ENCODE data around the gene TSEN54.
A peak's percentile ranks its signal among the peaks of the same experiment; 100 is the strongest.

The TSEN54 gene

GRCh38 chr17:75526555-75527270, 10.4 kb downstream of the TSEN54 start:
- Histone ChIP-seq H3K4me1 (ENCODE audit: insufficient read depth, insufficient read length) (peaks cover 15% of the 10 kb centered on the region), H3K9me3 (ENCODE audit: insufficient read depth, low read length) (no peaks in the 10 kb centered on the region), H3K27me3 (ENCODE audit: insufficient read depth, insufficient read length) (peaks cover 11% of the 10 kb centered on the region), H3K9ac (ENCODE audit: insufficient read length, low read depth) (peak overlapping the region; percentile 86), H3K36me3 (ENCODE audit: insufficient read depth, insufficient read length, low read length) (peaks cover 26% of the 10 kb centered on the region), H3K4me3 (ENCODE audit: insufficient read length, low read depth) (peak overlapping the region; percentile 65)
- DNase-seq (ENCODE audit: low read depth, low spot score), result no peak
- no peak for TF ChIP-seq ZNF274 (IDR thresholded peaks at IDR 0.05; ENCODE audit: low read depth, low read length)
- TF ChIP-seq YY1 (IDR thresholded peaks at IDR 0.05; ENCODE audit: insufficient read depth, insufficient read length), result no peak
- TF ChIP-seq SUZ12 (IDR thresholded peaks at IDR 0.05; ENCODE audit: extremely low read depth, insufficient read depth, insufficient read length), result no peak

DNA sequence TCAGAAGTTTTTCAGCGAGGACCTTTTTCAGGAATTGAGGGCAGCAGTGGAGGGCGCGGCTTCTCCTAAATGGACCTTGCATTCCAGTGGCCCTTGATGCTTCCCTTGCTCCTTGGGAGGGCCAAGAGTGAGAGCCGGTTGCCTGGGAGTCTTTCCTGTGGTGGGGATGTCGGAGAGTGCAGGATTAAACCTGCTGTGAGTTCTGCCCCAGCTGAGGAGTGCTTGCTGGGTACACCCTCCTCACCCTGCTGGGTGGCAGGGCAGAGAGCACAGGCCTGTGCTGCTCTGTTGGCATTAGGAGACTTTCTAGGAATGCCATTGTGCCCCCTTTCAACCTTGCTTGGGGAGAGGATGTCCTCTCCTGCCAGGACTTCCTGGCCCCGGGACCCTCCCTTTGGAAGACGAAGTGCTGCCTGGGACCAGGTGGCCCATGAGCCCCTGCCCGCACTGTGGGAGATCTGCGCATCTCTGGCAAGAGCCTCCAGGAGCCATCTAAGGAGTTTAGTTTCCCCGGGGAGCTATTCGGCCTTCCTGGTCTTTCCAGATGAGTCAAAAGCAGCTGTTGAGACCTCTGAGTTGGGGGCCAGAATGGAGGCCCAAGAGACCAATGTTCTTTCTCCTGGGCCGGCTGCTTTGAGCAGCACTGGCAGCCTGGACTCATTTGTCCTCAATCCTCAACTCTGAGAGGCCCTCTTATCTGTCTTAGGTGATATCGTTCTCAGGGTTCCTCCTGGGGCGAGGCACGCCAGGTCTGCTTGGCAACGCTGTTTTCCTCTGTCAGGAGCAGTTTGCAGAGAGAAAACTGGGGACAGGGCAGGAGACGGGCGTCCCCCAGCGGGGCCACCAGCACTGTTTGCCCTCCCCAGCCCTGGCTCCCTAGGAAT, 14.8 kb downstream of the TSEN54 start:
- Histone ChIP-seq H3K9me3 (ENCODE audit: insufficient read depth, low read length) (no peaks in the 10 kb centered on the region), H3K27me3 (ENCODE audit: insufficient read depth, insufficient read length) (peaks cover 7% of the 10 kb centered on the region), H3K9ac (ENCODE audit: insufficient read length, low read depth) (no peak overlapping the region), H3K36me3 (ENCODE audit: insufficient read depth, insufficient read length, low read length) (peaks cover 11% of the 10 kb centered on the region), H3K4me1 (ENCODE audit: insufficient read depth, insufficient read length) (peaks cover 31% of the 10 kb centered on the region), H3K4me3 (ENCODE audit: insufficient read length, low read depth) (no peak overlapping the region)
- DNase-seq (ENCODE audit: low read depth, low spot score), result no peak
- no peak for TF ChIP-seq ZNF274 (IDR thresholded peaks at IDR 0.05; ENCODE audit: low read depth, low read length)
- TF ChIP-seq YY1 (IDR thresholded peaks at IDR 0.05; ENCODE audit: insufficient read depth, insufficient read length), result no peak
- no peak for TF ChIP-seq SUZ12 (IDR thresholded peaks at IDR 0.05; ENCODE audit: extremely low read depth, insufficient read depth, insufficient read length)

DNA sequence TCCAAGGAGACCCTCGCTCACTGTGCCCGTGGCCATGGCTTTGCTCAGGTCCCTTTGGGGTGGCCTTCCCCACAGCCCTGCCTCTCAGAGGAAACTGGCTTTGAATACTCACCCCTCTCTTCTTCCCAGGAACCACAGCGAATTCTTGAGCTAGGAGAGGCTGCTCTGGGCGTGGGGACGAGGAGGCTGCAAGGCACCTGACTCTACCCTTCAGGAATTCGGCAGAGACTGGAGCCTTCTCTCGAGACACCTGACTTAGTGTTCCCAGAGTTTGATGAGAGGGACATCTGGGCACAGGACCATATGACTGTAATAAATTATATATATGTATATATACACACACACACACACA, 15.4 kb downstream of the TSEN54 start:
- DNase-seq (ENCODE audit: low read depth, low spot score), result no peak

GRCh38 chr17:75535119-75535537, 18.8 kb downstream of the TSEN54 start:
- H3K27me3 ChIP-seq (ENCODE audit: insufficient read depth, insufficient read length), result no peaks in the 10 kb centered on the region
- no peak overlapping the region for H3K9ac ChIP-seq (ENCODE audit: insufficient read length, low read depth)
- H3K4me3 ChIP-seq (ENCODE audit: insufficient read length, low read depth), result no peak overlapping the region
- H3K4me1 ChIP-seq (ENCODE audit: insufficient read depth, insufficient read length), result peaks cover 32% of the 10 kb centered on the region
- H3K36me3 ChIP-seq (ENCODE audit: insufficient read depth, insufficient read length, low read length), result peaks cover 20% of the 10 kb centered on the region
- DNase-seq (ENCODE audit: low read depth, low spot score), result no peak
- no peaks in the 10 kb centered on the region for H3K9me3 ChIP-seq (ENCODE audit: insufficient read depth, low read length)
- no peak for TF ChIP-seq SUZ12 (IDR thresholded peaks at IDR 0.05; ENCODE audit: extremely low read depth, insufficient read depth, insufficient read length)
- no peak for TF ChIP-seq YY1 (IDR thresholded peaks at IDR 0.05; ENCODE audit: insufficient read depth, insufficient read length)
- TF ChIP-seq ZNF274 (IDR thresholded peaks at IDR 0.05; ENCODE audit: low read depth, low read length), result no peak

More for the DNA sequence above, 15.4 kb downstream of the TSEN54 start:
- peaks cover 1% of the 10 kb centered on the region for H3K27me3 ChIP-seq (ENCODE audit: insufficient read depth, insufficient read length)
- H3K4me3 ChIP-seq (ENCODE audit: insufficient read length, low read depth), result no peak overlapping the region
- peaks cover 31% of the 10 kb centered on the region for H3K4me1 ChIP-seq (ENCODE audit: insufficient read depth, insufficient read length)
- peaks cover 11% of the 10 kb centered on the region for H3K36me3 ChIP-seq (ENCODE audit: insufficient read depth, insufficient read length, low read length)
- no peak for TF ChIP-seq SUZ12 (IDR thresholded peaks at IDR 0.05; ENCODE audit: extremely low read depth, insufficient read depth, insufficient read length)
- no peak for TF ChIP-seq ZNF274 (IDR thresholded peaks at IDR 0.05; ENCODE audit: low read depth, low read length)
- no peak for TF ChIP-seq YY1 (IDR thresholded peaks at IDR 0.05; ENCODE audit: insufficient read depth, insufficient read length)
- H3K9ac ChIP-seq (ENCODE audit: insufficient read length, low read depth), result no peak overlapping the region
- H3K9me3 ChIP-seq (ENCODE audit: insufficient read depth, low read length), result no peaks in the 10 kb centered on the region

GRCh38 chr17:75535871-75536270, 19.5 kb downstream of the TSEN54 start:
- peaks cover 20% of the 10 kb centered on the region for H3K36me3 ChIP-seq (ENCODE audit: insufficient read depth, insufficient read length, low read length)
- H3K9me3 ChIP-seq (ENCODE audit: insufficient read depth, low read length), result no peaks in the 10 kb centered on the region
- TF ChIP-seq SUZ12 (IDR thresholded peaks at IDR 0.05; ENCODE audit: extremely low read depth, insufficient read depth, insufficient read length), result no peak
- no peak for TF ChIP-seq YY1 (IDR thresholded peaks at IDR 0.05; ENCODE audit: insufficient read depth, insufficient read length)
- TF ChIP-seq ZNF274 (IDR thresholded peaks at IDR 0.05; ENCODE audit: low read depth, low read length), result no peak
- H3K27me3 ChIP-seq (ENCODE audit: insufficient read depth, insufficient read length), result no peaks in the 10 kb centered on the region
- no peak for DNase-seq (ENCODE audit: low read depth, low spot score)
- peaks cover 34% of the 10 kb centered on the region for H3K4me1 ChIP-seq (ENCODE audit: insufficient read depth, insufficient read length)
- H3K4me3 ChIP-seq (ENCODE audit: insufficient read length, low read depth), result no peak overlapping the region
- no peak overlapping the region for H3K9ac ChIP-seq (ENCODE audit: insufficient read length, low read depth)

DNA sequence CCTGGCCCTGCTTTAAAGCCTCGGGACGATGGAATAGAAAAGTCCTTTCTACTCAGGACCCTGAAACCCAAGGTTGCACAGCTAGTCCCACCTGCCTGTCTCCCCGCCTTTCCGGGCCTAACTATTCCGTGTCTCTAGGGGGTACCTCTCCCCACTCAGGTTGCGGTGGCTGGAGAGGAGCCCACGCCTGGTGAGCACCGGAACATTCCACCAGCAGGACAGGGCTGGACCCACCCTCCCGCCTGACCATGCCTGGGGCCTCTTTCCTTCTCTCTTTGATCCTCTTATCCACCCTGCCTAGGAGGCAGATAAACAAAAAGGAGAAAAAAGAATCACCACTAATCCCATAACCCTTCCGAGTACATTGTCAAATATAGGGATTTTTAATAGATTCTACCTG, 20.0 kb downstream of the TSEN54 start:
- H3K36me3 ChIP-seq (ENCODE audit: insufficient read depth, insufficient read length, low read length), result peaks cover 20% of the 10 kb centered on the region
- no peak for TF ChIP-seq YY1 (IDR thresholded peaks at IDR 0.05; ENCODE audit: insufficient read depth, insufficient read length)
- no peak for TF ChIP-seq SUZ12 (IDR thresholded peaks at IDR 0.05; ENCODE audit: extremely low read depth, insufficient read depth, insufficient read length)
- no peak for TF ChIP-seq ZNF274 (IDR thresholded peaks at IDR 0.05; ENCODE audit: low read depth, low read length)
- H3K4me1 ChIP-seq (ENCODE audit: insufficient read depth, insufficient read length), result peaks cover 29% of the 10 kb centered on the region
- H3K9me3 ChIP-seq (ENCODE audit: insufficient read depth, low read length), result no peaks in the 10 kb centered on the region
- no peak overlapping the region for H3K4me3 ChIP-seq (ENCODE audit: insufficient read length, low read depth)
- DNase-seq (ENCODE audit: low read depth, low spot score), result no peak
- no peak overlapping the region for H3K9ac ChIP-seq (ENCODE audit: insufficient read length, low read depth)
- H3K27me3 ChIP-seq (ENCODE audit: insufficient read depth, insufficient read length), result no peaks in the 10 kb centered on the region

All from NT2/D1 (cell line).